MM.1S (cell line): Measurements from ENCODE around the gene PDE11A.

Experiments used
- CTCF ChIP-seq: fragments of 300-600 bp; sonication (generic); IDR thresholded peaks from 2 replicates; pipeline ENCODE4 v1.5.1; 2016; ENCODE audit warnings: antibody characterized with exemption, low read length, mixed read lengths
- EZH2 ChIP-seq: fragments of 300-600 bp; sonication (generic); optimal IDR thresholded peaks from 2 replicates; pipeline ENCODE3; 2017; ENCODE audit warnings: low read depth, mild to moderate bottlenecking, antibody characterized with exemption, low read length, mixed read lengths
- EZH2phosphoT487 ChIP-seq: fragments of 300-600 bp; sonication (generic); IDR thresholded peaks from 2 replicates; pipeline ENCODE4 v1.6.1; 2018; ENCODE audit warnings: antibody characterized with exemption, low read length

GRCh38 chr2:177693658-177694339 lies 378.8 kb downstream of the PDE11A start:
- TF ChIP-seq CTCF (no peak), EZH2 (no peak), EZH2phosphoT487 (no peak)
